Mesothelial cell of epicardium (in vitro differentiated cells): Measurements from ENCODE around the gene COL13A1. TPM values are rescaled to one million over a fixed set of nuclear protein-coding genes. Genes with fewer than 3 reads are reported as not detected.

Experiments used
- DNase-seq, 2 experiments: peaks; one replicate each; pipeline ENCODE4 v3.0.0; 2021; ENCODE audit warnings: low spot score in 2 of 2; ENCODE audit not compliant: unreplicated experiment in 2 of 2
- H3K27ac Mint-ChIP-seq: 2 replicates; pipeline ENCODE4 v1.8.0; 2021; ENCODE audit warnings: mixed read lengths
- H3K27me3 Mint-ChIP-seq: 2 replicates; pipeline ENCODE4 v1.8.0; 2021; ENCODE audit warnings: low read depth, mixed read lengths
- H3K36me3 Mint-ChIP-seq: 2 replicates; pipeline ENCODE4 v1.8.0; 2021; ENCODE audit warnings: mixed read lengths
- H3K4me1 Mint-ChIP-seq: 2 replicates; pipeline ENCODE4 v1.8.0; 2021; ENCODE audit warnings: mixed read lengths
- H3K4me3 Mint-ChIP-seq: 2 replicates; pipeline ENCODE4 v1.8.0; 2021; ENCODE audit warnings: mild to moderate bottlenecking, moderate library complexity, mixed read lengths
- H3K9me3 Mint-ChIP-seq: 2 replicates; pipeline ENCODE4 v1.8.0; 2021; ENCODE audit warnings: mixed read lengths
- CTCF ChIP-seq: fragments of 200-600 bp; sonication (generic); IDR thresholded peaks from one replicate; pipeline ENCODE4 v1.5.0; 2021; ENCODE audit warnings: antibody characterized with exemption; ENCODE audit not compliant: unreplicated experiment
- total RNA-seq: library from RNA; stranded (reverse); gene quantifications from 3 replicates; pipeline ENCODE4 v1.2.1, GENCODE V29; 2021

COL13A1 gene
- total RNA-seq, 1 donor from 2014 or later = 14.4 TPM

GRCh38 chr10:69839696-69840345 is 38.1 kb downstream of the COL13A1 start:
- Mint-ChIP-seq H3K36me3 (no peaks in the 10 kb centered on the region), H3K4me1 (peaks cover 41% of the 10 kb centered on the region), H3K4me3 (no peak overlapping the region), H3K27me3 (no peaks in the 10 kb centered on the region), H3K27ac (peak overlapping the region; percentile 52), H3K9me3 (no peaks in the 10 kb centered on the region)
- no peak for TF ChIP-seq CTCF
- DNase-seq = no peak

DNA sequence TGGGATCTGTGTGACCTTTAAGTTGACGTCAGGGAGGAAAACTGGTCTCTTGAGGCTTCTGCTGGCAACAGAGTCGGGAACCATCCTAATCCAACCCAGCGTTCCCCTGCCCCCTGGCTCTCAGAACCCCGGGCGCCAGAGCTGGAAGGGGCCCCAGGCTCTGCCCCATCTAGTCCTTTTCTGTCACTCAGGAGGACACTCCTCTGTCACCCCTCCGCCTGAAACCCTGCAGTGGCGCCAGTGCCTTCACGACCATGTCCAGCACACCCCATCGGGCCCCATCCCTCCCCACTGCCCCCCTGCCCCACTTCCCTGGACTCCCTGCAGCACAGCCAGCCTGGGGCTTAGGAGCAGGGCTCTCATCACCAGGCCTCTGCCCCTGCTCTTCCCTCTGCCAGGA is 39.1 kb downstream of the COL13A1 start:
- Mint-ChIP-seq H3K36me3 (no peaks in the 10 kb centered on the region), H3K4me3 (no peak overlapping the region), H3K4me1 (peaks cover 45% of the 10 kb centered on the region), H3K9me3 (no peaks in the 10 kb centered on the region), H3K27me3 (no peaks in the 10 kb centered on the region), H3K27ac (no peak overlapping the region)
- DNase-seq = no peak
- no peak for TF ChIP-seq CTCF

DNA sequence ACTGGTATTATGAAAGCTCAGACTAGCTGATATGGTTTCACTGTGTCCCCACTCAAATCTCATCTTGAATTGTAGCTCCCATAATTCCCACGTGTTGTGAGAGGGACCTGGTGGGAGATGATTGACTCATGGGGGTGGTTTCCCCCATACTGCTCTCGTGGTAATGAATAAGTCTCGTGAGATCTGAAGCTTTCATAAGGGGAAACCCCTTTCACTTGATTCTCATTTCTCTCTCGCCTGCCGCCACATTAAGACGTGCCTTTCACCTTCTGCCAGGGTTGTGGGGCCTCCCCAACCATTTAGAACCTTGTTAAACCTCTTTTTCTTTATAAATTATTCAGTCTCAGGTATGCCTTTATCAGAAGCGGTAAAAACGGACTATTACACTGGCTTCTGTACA is 40.3 kb downstream of the COL13A1 start:
- no peak overlapping the region for H3K4me3 Mint-ChIP-seq
- no peaks in the 10 kb centered on the region for H3K36me3 Mint-ChIP-seq
- no peak for TF ChIP-seq CTCF
- no peak overlapping the region for H3K27ac Mint-ChIP-seq
- no peak for DNase-seq
- no peaks in the 10 kb centered on the region for H3K27me3 Mint-ChIP-seq
- peaks cover 51% of the 10 kb centered on the region for H3K4me1 Mint-ChIP-seq
- H3K9me3 Mint-ChIP-seq = no peaks in the 10 kb centered on the region

DNA sequence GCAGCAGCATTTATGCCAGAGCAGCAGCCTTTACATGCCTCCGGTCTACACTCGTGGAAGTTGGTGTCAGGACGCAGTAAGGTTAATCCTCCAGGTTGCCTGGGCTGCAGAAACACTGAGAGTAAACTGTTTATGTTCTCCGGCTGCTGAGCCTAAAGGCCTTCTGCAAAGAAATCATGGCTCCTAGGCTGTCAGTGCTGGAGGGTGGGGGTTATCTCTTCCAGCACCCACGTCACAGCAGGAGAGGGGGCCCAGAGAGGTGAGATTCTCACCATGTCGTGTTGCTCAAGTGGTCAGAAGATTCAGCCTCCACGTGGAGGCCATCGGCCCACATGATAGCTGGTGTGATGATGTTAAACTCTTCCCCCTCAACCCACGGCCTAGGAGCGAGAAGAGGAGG is 41.2 kb downstream of the COL13A1 start:
- DNase-seq = no peak
- Mint-ChIP-seq H3K27ac (no peak overlapping the region), H3K36me3 (no peaks in the 10 kb centered on the region), H3K27me3 (no peaks in the 10 kb centered on the region), H3K4me1 (peaks cover 58% of the 10 kb centered on the region), H3K4me3 (no peak overlapping the region), H3K9me3 (no peaks in the 10 kb centered on the region)
- no peak for TF ChIP-seq CTCF

GRCh38 chr10:69843923-69844322 is 42.2 kb downstream of the COL13A1 start:
- Mint-ChIP-seq H3K27ac (no peak overlapping the region), H3K27me3 (no peaks in the 10 kb centered on the region), H3K9me3 (no peaks in the 10 kb centered on the region), H3K4me1 (peaks cover 51% of the 10 kb centered on the region), H3K4me3 (no peak overlapping the region), H3K36me3 (no peaks in the 10 kb centered on the region)
- TF ChIP-seq CTCF = no peak
- DNase-seq = no peak

GRCh38 chr10:69844698-69845097 is 43.0 kb downstream of the COL13A1 start:
- TF ChIP-seq CTCF = no peak
- Mint-ChIP-seq H3K9me3 (no peaks in the 10 kb centered on the region), H3K27ac (no peak overlapping the region), H3K36me3 (no peaks in the 10 kb centered on the region), H3K4me3 (no peak overlapping the region), H3K4me1 (peaks cover 44% of the 10 kb centered on the region), H3K27me3 (no peaks in the 10 kb centered on the region)
- DNase-seq = no peak
